Measurements from ENCODE around the gene LAMA3. TPM values are rescaled to one million over a fixed set of nuclear protein-coding genes. Genes with fewer than 3 reads are reported as not detected.

Gene LAMA3
- total RNA-seq, 1 experiment from 2014 or later: 207 TPM

- no peak for TF ChIP-seq CTCF (IDR thresholded peaks at IDR 0.05; ENCODE audit: unreplicated experiment)
- peaks cover 6% of the 10 kb centered on the region for H3K4me1 Mint-ChIP-seq (ENCODE audit: low read depth, unreplicated experiment)
- BruUV-seq (replicated peaks): no TSS peak
- peaks cover 51% of the 10 kb centered on the region for H3K36me3 Mint-ChIP-seq (ENCODE audit: insufficient read depth, unreplicated experiment)
- no peaks in the 10 kb centered on the region for H3K27me3 Mint-ChIP-seq (ENCODE audit: unreplicated experiment)
- H3K9me3 Mint-ChIP-seq (ENCODE audit: low read depth, unreplicated experiment): no peaks in the 10 kb centered on the region
- no peak overlapping the region for H3K27ac Mint-ChIP-seq (ENCODE audit: unreplicated experiment)
- no peak overlapping the region for H3K4me3 Mint-ChIP-seq (ENCODE audit: low read depth, unreplicated experiment)
- CTCF ChIA-PET: interaction anchor here (0.7 kb wide), 1 partner anchor 429 kb away, joined by 3 read pairs; no protein-coding TSS in a partner anchor
- DNase-seq: no peak
- intact Hi-C loops (cut with micrococcal nuclease; ENCODE audit: unreplicated experiment): no loop called here
Observed at GRCh38 chr18:23889907-23890306, 200.7 kb downstream of the LAMA3 start.

- Mint-ChIP-seq H3K4me1 (ENCODE audit: low read depth, unreplicated experiment) (no peaks in the 10 kb centered on the region), H3K27ac (ENCODE audit: unreplicated experiment) (no peak overlapping the region), H3K36me3 (ENCODE audit: insufficient read depth, unreplicated experiment) (peaks cover 51% of the 10 kb centered on the region), H3K4me3 (ENCODE audit: low read depth, unreplicated experiment) (no peak overlapping the region), H3K9me3 (ENCODE audit: low read depth, unreplicated experiment) (no peaks in the 10 kb centered on the region), H3K27me3 (ENCODE audit: unreplicated experiment) (no peaks in the 10 kb centered on the region)
- no peak for DNase-seq
- CTCF ChIA-PET: no interaction called here
- intact Hi-C loops (cut with micrococcal nuclease; ENCODE audit: unreplicated experiment): no loop called here
- TF ChIP-seq CTCF (IDR thresholded peaks at IDR 0.05; ENCODE audit: unreplicated experiment): no peak
- no TSS peak for BruUV-seq (replicated peaks)
Observed at GRCh38 chr18:23890589-23890988, 201.3 kb downstream of the LAMA3 start.

GRCh38 chr18:23893653-23894052 is 204.4 kb downstream of the LAMA3 start:
- no peaks in the 10 kb centered on the region for H3K4me1 Mint-ChIP-seq (ENCODE audit: low read depth, unreplicated experiment)
- CTCF ChIA-PET: no interaction called here
- no peak overlapping the region for H3K27ac Mint-ChIP-seq (ENCODE audit: unreplicated experiment)

GRCh38 chr18:23894661-23895175 is 205.5 kb downstream of the LAMA3 start:
- no peak for DNase-seq
- Mint-ChIP-seq H3K9me3 (ENCODE audit: low read depth, unreplicated experiment) (no peaks in the 10 kb centered on the region), H3K27me3 (ENCODE audit: unreplicated experiment) (no peaks in the 10 kb centered on the region), H3K27ac (ENCODE audit: unreplicated experiment) (no peak overlapping the region), H3K4me1 (ENCODE audit: low read depth, unreplicated experiment) (no peaks in the 10 kb centered on the region), H3K36me3 (ENCODE audit: insufficient read depth, unreplicated experiment) (peaks cover 58% of the 10 kb centered on the region), H3K4me3 (ENCODE audit: low read depth, unreplicated experiment) (no peak overlapping the region)
- CTCF ChIA-PET: no interaction called here
- intact Hi-C loops (cut with micrococcal nuclease; ENCODE audit: unreplicated experiment): no loop called here
- no TSS peak for BruUV-seq (replicated peaks)
- no peak for TF ChIP-seq CTCF (IDR thresholded peaks at IDR 0.05; ENCODE audit: unreplicated experiment)

More at GRCh38 chr18:23893653-23894052, 204.4 kb downstream of the LAMA3 start:
- Mint-ChIP-seq H3K27me3 (ENCODE audit: unreplicated experiment) (no peaks in the 10 kb centered on the region), H3K9me3 (ENCODE audit: low read depth, unreplicated experiment) (no peaks in the 10 kb centered on the region), H3K36me3 (ENCODE audit: insufficient read depth, unreplicated experiment) (peaks cover 50% of the 10 kb centered on the region), H3K4me3 (ENCODE audit: low read depth, unreplicated experiment) (no peak overlapping the region)
- intact Hi-C loops (cut with micrococcal nuclease; ENCODE audit: unreplicated experiment): no loop called here
- no peak for DNase-seq
- no peak for TF ChIP-seq CTCF (IDR thresholded peaks at IDR 0.05; ENCODE audit: unreplicated experiment)
- no TSS peak for BruUV-seq (replicated peaks)
